Natural killer cell (primary cell): ENCODE measurements around the gene FAM78B. TPM values are rescaled to one million over a fixed set of nuclear protein-coding genes. Genes with fewer than 3 reads are reported as not detected.

ENCODE experiments used
- ATAC-seq, 3 donors: fragments of 150-1000 bp in 2 of 3; fragments of 200-7000 bp in 1 of 3; cut with Tn5 transposase; 1 replicate in 1 of 3; 2 replicates in 2 of 3; pipeline ENCODE4 v1.10.0; 2021; ENCODE audit warnings: mild to moderate bottlenecking in 2 of 3, moderate library complexity in 2 of 3
- DNase-seq, 2 donors: peaks; one replicate each; pipeline versions ENCODE4 v3.0.0 to v3.0.0-alpha.2; 2013 to 2021; ENCODE audit warnings: mixed read lengths in 1 of 2
- H3K27ac ChIP-seq: one replicate; pipeline ENCODE4 v1.5.1; 2013; ENCODE audit warnings: mild to moderate bottlenecking, low read length
- H3K27me3 ChIP-seq: one replicate; pipeline ENCODE4 v1.6.1; 2013; ENCODE audit warnings: low read length; ENCODE audit not compliant: control insufficient read depth, insufficient read depth
- H3K36me3 ChIP-seq: one replicate; pipeline ENCODE4 v1.6.1; 2013; ENCODE audit warnings: low read length; ENCODE audit not compliant: control insufficient read depth, insufficient read depth
- H3K4me1 ChIP-seq: one replicate; pipeline ENCODE4 v1.6.1; 2013; ENCODE audit warnings: low read length; ENCODE audit not compliant: control insufficient read depth, insufficient read depth
- H3K4me3 ChIP-seq: one replicate; pipeline ENCODE4 v1.5.1; 2013; ENCODE audit warnings: low read length
- H3K9me3 ChIP-seq: one replicate; pipeline ENCODE4 v1.6.1; 2013; ENCODE audit warnings: low read length; ENCODE audit not compliant: control insufficient read depth, insufficient read depth
- H3K27ac Mint-ChIP-seq, 2 donors: one replicate each; pipeline ENCODE4 v1.8.0; 2022; ENCODE audit warnings: mild to moderate bottlenecking in 2 of 2, mixed read lengths in 2 of 2, moderate library complexity in 1 of 2
- H3K27me3 Mint-ChIP-seq, 2 donors: one replicate each; pipeline ENCODE4 v1.8.0; 2022; ENCODE audit warnings: low read depth in 2 of 2, mixed read lengths in 2 of 2
- H3K36me3 Mint-ChIP-seq: one replicate; pipeline ENCODE4 v1.8.0; 2022; ENCODE audit warnings: mixed read lengths
- H3K4me1 Mint-ChIP-seq, 2 donors: one replicate each; pipeline ENCODE4 v1.8.0; 2022; ENCODE audit warnings: mixed read lengths in 2 of 2
- H3K4me3 Mint-ChIP-seq: one replicate; pipeline ENCODE4 v1.8.0; 2022; ENCODE audit warnings: mild to moderate bottlenecking, moderate library complexity, mixed read lengths
- H3K9me3 Mint-ChIP-seq, 2 donors: one replicate each; pipeline ENCODE4 v1.8.0; 2022; ENCODE audit warnings: mixed read lengths in 2 of 2
- CTCF ChIP-seq: fragments of 200-600 bp; IDR thresholded peaks from one replicate; pipeline ENCODE4 v1.8.0; 2022; ENCODE audit warnings: antibody characterized with exemption
- WGBS: methylation state at CpG from one replicate; pipeline ENCODE4 v1.1.7; 2013; ENCODE audit warnings: missing lambda C conversion rate; ENCODE audit not compliant: insufficient coverage; 5-methylcytosine and 5-hydroxymethylcytosine counted together
- intact Hi-C: fragments of 100-400 bp; cut with micrococcal nuclease; formaldehyde crosslinking; loops from one replicate; pipeline ENCODE4 v1.14.2; 2022
- total RNA-seq, 4 donors: library from RNA; stranded (reverse); fragments of 120-200 nt in 1 of 4; gene quantifications; one replicate each; pipeline versions ENCODE4 v1.2.3 to v1.2.4, GENCODE V29; 2013 to 2022

The FAM78B gene
- total RNA-seq, 3 donors from 2014 or later (not counting 1 experiment from before 2014, with no cell fraction given) = not detected

GRCh38 chr1:166164995-166165660 lies 1.7 kb downstream of the FAM78B start:
- H3K4me3 ChIP-seq = no peak overlapping the region
- Mint-ChIP-seq H3K36me3 (no peaks in the 10 kb centered on the region), H3K4me3 (peak overlapping the region; percentile 69), H3K4me1 (peaks cover 0 to 13% of the 10 kb centered on the region in 2 donors), H3K27ac (no peak overlapping the region), H3K27me3 (peaks cover 50 to 59% of the 10 kb centered on the region in 2 donors), H3K9me3 (peaks cover 0 to 3% of the 10 kb centered on the region in 2 donors)
- no peak for ATAC-seq
- intact Hi-C loops = no loop called here
- no peaks in the 10 kb centered on the region for H3K9me3 ChIP-seq
- no peak overlapping the region for H3K27ac ChIP-seq
- peaks cover 18% of the 10 kb centered on the region for H3K27me3 ChIP-seq
- H3K4me1 ChIP-seq = peaks cover 8% of the 10 kb centered on the region
- no peak for TF ChIP-seq CTCF
- DNase-seq = peak in 1 of 2 donors; percentile 22
- H3K36me3 ChIP-seq = no peaks in the 10 kb centered on the region
- 1% methylated on average over 56 of the region's 56 CpGs for WGBS

- peak overlapping the region; percentile 69 for H3K4me3 Mint-ChIP-seq
- H3K27ac Mint-ChIP-seq = no peak overlapping the region
- H3K27me3 Mint-ChIP-seq = peaks cover 51 to 59% of the 10 kb centered on the region in 2 donors
- DNase-seq (no peak), ATAC-seq (no peak)
- Histone ChIP-seq H3K4me3 (no peak overlapping the region), H3K4me1 (peaks cover 8% of the 10 kb centered on the region), H3K27me3 (peaks cover 18% of the 10 kb centered on the region), H3K36me3 (no peaks in the 10 kb centered on the region), H3K27ac (no peak overlapping the region), H3K9me3 (no peaks in the 10 kb centered on the region)
- 17% methylated on average over 4 of the region's 5 CpGs for WGBS
- peaks cover 0 to 3% of the 10 kb centered on the region in 2 donors for H3K9me3 Mint-ChIP-seq
- H3K36me3 Mint-ChIP-seq = no peaks in the 10 kb centered on the region
- no peak for TF ChIP-seq CTCF
- intact Hi-C loops = no loop called here
- H3K4me1 Mint-ChIP-seq = peaks cover 0 to 13% of the 10 kb centered on the region in 2 donors
These were observed 2.2 kb downstream of the FAM78B start for GRCh38 chr1:166164646-166164994.

- TF ChIP-seq CTCF = no peak
- Histone ChIP-seq H3K27me3 (peaks cover 10% of the 10 kb centered on the region), H3K4me1 (no peaks in the 10 kb centered on the region), H3K4me3 (no peak overlapping the region), H3K27ac (no peak overlapping the region), H3K36me3 (no peaks in the 10 kb centered on the region), H3K9me3 (no peaks in the 10 kb centered on the region)
- intact Hi-C loops = no loop called here
- H3K27me3 Mint-ChIP-seq = peaks cover 29 to 32% of the 10 kb centered on the region in 2 donors
- peaks cover 0 to 3% of the 10 kb centered on the region in 2 donors for H3K9me3 Mint-ChIP-seq
- 83% methylated on average over 1 of the region's 1 CpG for WGBS
- ATAC-seq (no peak), DNase-seq (no peak)
- H3K4me1 Mint-ChIP-seq = no peaks in the 10 kb centered on the region
- no peak overlapping the region for H3K27ac Mint-ChIP-seq
- H3K36me3 Mint-ChIP-seq = no peaks in the 10 kb centered on the region
- no peak overlapping the region for H3K4me3 Mint-ChIP-seq
These were observed 7.1 kb downstream of the FAM78B start for GRCh38 chr1:166159656-166160055.

GRCh38 chr1:166156674-166157073 lies 10.1 kb downstream of the FAM78B start:
- H3K4me1 Mint-ChIP-seq = no peaks in the 10 kb centered on the region
- 60% methylated on average over 1 of the region's 3 CpGs for WGBS
- H3K27me3 Mint-ChIP-seq = peaks cover 10 to 15% of the 10 kb centered on the region in 2 donors
- H3K9me3 ChIP-seq = no peaks in the 10 kb centered on the region
- no peak for TF ChIP-seq CTCF
- no peak overlapping the region for H3K4me3 Mint-ChIP-seq
- no peaks in the 10 kb centered on the region for H3K36me3 Mint-ChIP-seq
- no peaks in the 10 kb centered on the region for H3K4me1 ChIP-seq
- H3K27ac ChIP-seq = no peak overlapping the region
- DNase-seq (no peak), ATAC-seq (no peak)
- H3K27ac Mint-ChIP-seq = no peak overlapping the region
- intact Hi-C loops = no loop called here
- H3K9me3 Mint-ChIP-seq = no peaks in the 10 kb centered on the region
- no peaks in the 10 kb centered on the region for H3K36me3 ChIP-seq
- H3K4me3 ChIP-seq = no peak overlapping the region
- peaks cover under 1% of the 10 kb centered on the region for H3K27me3 ChIP-seq
